Breast epithelium (tissue), 3 donors: Measurements from ENCODE around the gene IL24.

ENCODE experiments used
- POLR2A ChIP-seq: fragments of 450-650 bp; IDR thresholded peaks from one replicate; pipeline ENCODE4 v1.6.1; 2016; ENCODE audit warnings: antibody characterized with exemption, mild to moderate bottlenecking, moderate library complexity
- POLR2AphosphoS5 ChIP-seq, 3 donors: sonication (generic); formaldehyde crosslinking; IDR thresholded peaks; one replicate each; pipeline ENCODE4 v1.6.1; 2017; ENCODE audit warnings: antibody characterized with exemption in 3 of 3
- TF ChIP-seq, protein P1 (sequence below), 3 donors: fragments of 450-650 bp; IDR thresholded peaks; one replicate each; pipeline ENCODE4 v1.5.1; 2016 to 2017; ENCODE audit warnings: antibody characterized with exemption in 3 of 3, mild to moderate bottlenecking in 3 of 3, moderate library complexity in 3 of 3

DNA sequence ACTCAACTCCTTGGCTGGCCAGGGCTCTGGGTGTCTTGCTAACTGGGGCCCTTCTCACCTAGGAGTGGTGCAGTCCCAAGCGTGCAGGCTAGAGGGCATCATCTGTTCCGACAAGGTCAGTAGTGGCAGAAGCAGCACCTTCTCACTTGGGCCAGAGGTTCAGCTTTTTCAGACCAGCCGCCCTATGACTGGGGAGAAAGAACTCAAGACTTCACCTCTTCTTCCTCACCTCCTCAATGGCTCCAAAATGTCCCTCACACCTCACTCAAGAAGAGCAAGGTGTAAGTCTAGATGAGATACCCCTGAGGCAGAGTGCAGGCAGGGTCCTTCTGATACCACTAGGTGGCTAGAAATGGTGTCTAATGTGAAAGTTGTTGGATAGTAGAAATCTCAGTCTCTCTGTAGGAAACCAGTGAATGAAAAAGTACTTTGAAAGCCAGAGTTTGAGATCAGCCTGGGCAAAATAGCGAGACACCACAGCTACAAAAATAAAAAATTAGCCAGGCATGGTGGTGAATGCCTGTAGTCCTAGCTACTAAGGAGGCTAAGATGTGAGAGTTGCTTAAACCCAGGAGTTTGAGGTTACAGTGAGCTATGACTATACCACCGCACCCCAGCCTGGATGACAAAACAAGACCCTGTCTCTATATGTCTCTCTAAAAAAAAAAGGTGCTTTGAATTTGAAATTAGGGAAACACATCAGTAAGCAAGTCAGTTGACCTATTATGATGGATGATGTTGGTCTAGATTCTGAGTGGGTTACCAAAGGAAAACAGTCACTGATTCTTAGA, 40.4 kb upstream of the IL24 start:
- TF ChIP-seq POLR2A (no peak), POLR2AphosphoS5 (IDR thresholded peaks at IDR 0.05) (no peak)
- TF ChIP-seq, protein P1, sequence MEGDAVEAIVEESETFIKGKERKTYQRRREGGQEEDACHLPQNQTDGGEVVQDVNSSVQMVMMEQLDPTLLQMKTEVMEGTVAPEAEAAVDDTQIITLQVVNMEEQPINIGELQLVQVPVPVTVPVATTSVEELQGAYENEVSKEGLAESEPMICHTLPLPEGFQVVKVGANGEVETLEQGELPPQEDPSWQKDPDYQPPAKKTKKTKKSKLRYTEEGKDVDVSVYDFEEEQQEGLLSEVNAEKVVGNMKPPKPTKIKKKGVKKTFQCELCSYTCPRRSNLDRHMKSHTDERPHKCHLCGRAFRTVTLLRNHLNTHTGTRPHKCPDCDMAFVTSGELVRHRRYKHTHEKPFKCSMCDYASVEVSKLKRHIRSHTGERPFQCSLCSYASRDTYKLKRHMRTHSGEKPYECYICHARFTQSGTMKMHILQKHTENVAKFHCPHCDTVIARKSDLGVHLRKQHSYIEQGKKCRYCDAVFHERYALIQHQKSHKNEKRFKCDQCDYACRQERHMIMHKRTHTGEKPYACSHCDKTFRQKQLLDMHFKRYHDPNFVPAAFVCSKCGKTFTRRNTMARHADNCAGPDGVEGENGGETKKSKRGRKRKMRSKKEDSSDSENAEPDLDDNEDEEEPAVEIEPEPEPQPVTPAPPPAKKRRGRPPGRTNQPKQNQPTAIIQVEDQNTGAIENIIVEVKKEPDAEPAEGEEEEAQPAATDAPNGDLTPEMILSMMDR (IDR thresholded peaks at IDR 0.05): no peak
